GM12864 (cell line): Measurements from ENCODE around the gene SEMA3F.

Source experiments
- DNase-seq: peaks from one replicate; pipeline ENCODE4 v3.0.0-alpha.2; 2011; ENCODE audit warnings: low read depth
- H3K4me3 ChIP-seq: 2 replicates; pipeline ENCODE4 v1.5.1; 2011; ENCODE audit warnings: mild to moderate bottlenecking, low read depth, low read length, control low read depth
- TF ChIP-seq, protein P1 (sequence below): IDR thresholded peaks from 2 replicates; pipeline ENCODE4 v1.5.1; 2011; ENCODE audit warnings: low read depth, mild to moderate bottlenecking, moderate library complexity, low read length, control low read depth, inconsistent platforms; ENCODE audit errors: missing control alignments

The SEMA3F gene

DNA sequence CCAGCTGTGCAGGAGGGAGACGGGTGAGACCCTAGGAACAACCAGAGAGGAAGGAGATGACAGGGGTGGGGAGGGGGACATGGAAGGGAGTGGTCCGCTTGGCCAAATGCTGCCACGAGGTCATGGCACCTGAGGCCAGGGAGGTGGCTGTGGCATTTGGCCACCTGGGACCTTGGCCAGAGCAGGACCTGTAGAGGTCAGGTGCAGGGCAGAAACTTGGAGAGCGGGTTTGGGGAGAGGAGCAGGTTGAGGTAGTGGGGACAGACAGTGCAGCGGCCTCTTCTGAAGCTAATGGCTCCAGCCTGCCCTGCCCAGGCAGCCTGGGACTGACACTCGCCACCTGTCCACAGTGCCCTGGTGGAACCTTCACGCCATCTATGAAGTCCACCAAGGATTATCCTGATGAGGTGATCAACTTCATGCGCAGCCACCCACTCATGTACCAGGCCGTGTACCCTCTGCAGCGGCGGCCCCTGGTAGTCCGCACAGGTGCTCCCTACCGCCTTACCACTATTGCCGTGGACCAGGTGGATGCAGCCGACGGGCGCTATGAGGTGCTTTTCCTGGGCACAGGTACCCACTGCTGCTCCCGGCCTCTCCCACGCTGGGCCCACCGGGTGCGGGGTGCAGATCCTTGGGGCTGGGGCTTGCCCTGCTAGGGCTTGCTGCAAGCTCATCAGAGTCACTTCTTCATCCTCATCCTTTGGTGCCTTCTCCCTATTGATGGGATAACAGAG is 29.3 kb downstream of the SEMA3F start:
- TF ChIP-seq, protein P1, sequence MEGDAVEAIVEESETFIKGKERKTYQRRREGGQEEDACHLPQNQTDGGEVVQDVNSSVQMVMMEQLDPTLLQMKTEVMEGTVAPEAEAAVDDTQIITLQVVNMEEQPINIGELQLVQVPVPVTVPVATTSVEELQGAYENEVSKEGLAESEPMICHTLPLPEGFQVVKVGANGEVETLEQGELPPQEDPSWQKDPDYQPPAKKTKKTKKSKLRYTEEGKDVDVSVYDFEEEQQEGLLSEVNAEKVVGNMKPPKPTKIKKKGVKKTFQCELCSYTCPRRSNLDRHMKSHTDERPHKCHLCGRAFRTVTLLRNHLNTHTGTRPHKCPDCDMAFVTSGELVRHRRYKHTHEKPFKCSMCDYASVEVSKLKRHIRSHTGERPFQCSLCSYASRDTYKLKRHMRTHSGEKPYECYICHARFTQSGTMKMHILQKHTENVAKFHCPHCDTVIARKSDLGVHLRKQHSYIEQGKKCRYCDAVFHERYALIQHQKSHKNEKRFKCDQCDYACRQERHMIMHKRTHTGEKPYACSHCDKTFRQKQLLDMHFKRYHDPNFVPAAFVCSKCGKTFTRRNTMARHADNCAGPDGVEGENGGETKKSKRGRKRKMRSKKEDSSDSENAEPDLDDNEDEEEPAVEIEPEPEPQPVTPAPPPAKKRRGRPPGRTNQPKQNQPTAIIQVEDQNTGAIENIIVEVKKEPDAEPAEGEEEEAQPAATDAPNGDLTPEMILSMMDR = no peak
- no peak for DNase-seq
- H3K4me3 ChIP-seq = no peak overlapping the region

DNA sequence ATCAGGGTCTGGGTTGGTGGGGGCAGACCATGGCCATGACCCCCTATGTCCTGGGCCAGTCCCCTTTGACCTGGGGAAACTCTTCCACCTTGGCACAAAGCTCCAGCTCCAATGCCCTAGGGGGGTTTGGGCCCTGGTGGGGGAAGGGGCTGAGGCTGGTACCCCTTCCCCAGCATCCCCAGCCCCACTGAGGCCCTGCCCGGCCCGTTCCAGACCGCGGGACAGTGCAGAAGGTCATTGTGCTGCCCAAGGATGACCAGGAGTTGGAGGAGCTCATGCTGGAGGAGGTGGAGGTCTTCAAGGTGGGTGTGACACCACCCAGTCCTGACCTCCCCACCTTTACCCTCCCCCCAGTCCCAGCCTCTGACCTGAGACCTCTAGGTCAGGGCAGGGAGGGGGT is 30.1 kb downstream of the SEMA3F start:
- TF ChIP-seq, protein P1 = no peak
- DNase-seq = no peak
- H3K4me3 ChIP-seq = no peak overlapping the region

DNA sequence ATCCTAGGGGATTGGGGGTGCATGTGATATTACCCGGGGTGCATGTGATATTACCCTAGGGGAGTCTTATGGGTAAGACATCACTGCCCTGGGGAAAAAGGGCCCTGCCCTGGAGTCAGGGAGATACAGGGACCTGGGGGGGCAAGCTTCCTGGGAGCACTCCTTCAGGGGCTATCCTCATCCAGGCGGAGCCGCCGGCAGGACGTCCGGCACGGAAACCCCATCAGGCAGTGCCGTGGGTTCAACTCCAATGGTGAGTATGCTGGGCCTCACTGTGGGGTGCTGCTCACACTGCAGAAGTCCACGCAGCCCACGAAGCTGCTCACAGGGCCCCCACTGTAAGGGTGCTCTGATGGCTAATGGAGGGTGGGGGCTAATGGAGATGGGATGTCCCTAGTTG is 31.0 kb downstream of the SEMA3F start:
- no peak overlapping the region for H3K4me3 ChIP-seq
- TF ChIP-seq, protein P1 = no peak
- no peak for DNase-seq

DNA sequence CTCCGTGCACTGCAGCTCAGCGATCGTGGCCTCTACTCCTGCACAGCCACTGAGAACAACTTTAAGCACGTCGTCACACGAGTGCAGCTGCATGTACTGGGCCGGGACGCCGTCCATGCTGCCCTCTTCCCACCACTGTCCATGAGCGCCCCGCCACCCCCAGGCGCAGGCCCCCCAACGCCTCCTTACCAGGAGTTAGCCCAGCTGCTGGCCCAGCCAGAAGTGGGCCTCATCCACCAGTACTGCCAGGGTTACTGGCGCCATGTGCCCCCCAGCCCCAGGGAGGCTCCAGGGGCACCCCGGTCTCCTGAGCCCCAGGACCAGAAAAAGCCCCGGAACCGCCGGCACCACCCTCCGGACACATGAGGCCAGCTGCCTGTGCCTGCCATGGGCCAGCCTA is 32.6 kb downstream of the SEMA3F start:
- H3K4me3 ChIP-seq = no peak overlapping the region
- TF ChIP-seq, protein P1 = no peak
- DNase-seq = no peak

DNA sequence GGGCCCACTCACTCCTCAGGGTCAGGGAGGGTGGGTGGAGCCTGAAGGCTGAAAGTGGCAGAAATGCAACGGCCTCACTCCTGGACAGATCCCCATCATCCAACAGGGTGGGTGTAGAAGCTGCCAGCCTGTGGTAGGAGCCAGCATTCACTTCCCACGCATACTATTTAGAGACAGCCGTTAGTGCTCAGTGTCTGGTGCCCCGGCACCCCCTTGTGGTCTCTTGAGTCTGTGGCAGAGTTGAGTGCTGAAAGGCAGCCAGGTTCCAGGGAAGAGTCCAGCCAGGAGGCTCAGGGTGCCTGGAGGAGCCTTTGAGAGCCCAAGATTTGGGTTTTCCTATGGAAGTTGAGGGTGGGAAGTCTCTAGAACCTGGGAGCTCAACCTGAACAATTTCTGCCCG is 34.1 kb downstream of the SEMA3F start:
- H3K4me3 ChIP-seq = no peak overlapping the region
- TF ChIP-seq, protein P1 = peak; percentile 65
- no peak for DNase-seq

DNA sequence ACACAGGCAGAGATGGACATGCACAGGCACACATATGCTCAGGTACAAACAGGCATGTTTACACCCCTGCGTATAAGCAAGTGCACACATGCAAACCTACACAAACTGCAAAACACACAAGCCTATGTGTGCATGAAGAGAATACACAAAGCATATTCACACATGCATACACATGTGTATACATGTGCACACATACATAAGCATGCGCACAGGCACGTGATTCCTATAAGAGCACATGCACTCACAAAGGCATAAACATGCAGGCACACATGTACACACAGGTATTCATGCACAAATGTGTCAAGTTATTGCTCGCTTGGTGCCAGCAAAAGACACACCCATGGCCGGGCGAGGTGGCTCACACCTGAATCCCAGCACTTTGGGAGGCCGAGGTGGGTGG is 34.9 kb downstream of the SEMA3F start:
- H3K4me3 ChIP-seq = no peak overlapping the region
- TF ChIP-seq, protein P1 = no peak
- no peak for DNase-seq
